Esophagus squamous epithelium (tissue), 4 donors: ENCODE data around the gene AK2.

Source experiments
- POLR2A ChIP-seq, 4 donors: fragments of 450-650 bp; IDR thresholded peaks; one replicate each; pipeline ENCODE4 v1.6.1; 2017; ENCODE audit warnings: antibody characterized with exemption in 4 of 4, mild to moderate bottlenecking in 4 of 4, moderate library complexity in 3 of 4
- TF ChIP-seq, protein P1 (sequence below), 6 experiments: fragments of 450-650 bp in 4 of 6; fragments of 200-600 bp in 2 of 6; sonication (generic) in 2 of 6; IDR thresholded peaks; one replicate each; pipeline ENCODE4 v1.5.1; 2016 to 2019; ENCODE audit warnings: antibody characterized with exemption in 6 of 6, mild to moderate bottlenecking in 4 of 6, moderate library complexity in 4 of 6

DNA sequence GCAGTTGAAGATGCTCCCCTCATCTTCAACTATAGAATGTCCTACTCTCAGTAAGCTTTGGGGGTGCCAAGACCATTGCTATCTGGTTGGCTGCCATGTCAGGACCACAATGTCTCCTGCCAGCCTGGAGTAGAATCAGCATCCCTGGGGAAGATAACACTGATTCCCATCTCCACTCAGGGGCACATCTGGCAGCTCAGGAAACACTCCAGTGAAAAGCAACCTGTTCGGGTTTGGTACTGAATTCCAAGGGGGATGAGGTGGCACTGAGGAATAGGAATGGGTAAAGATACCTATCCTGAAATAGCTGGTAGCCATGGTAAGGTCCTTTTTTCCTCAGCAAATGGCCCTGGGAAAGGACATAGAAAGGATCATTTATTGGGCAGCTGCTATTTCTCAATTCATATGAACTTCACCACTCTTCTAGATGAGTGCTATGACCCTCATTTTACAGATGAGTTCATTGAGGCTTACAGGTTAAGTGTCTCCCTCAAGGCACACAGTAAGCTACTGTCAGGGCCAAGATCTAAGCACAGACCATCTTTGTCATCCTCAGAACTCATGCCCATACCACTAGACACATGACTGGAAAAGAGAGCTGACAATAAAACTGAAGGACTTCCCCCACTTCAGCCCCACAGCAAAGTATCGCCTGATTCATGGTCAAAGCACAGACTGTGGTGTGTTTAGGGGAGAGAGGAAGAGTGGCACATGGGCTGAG lies 31.4 kb downstream of the AK2 start:
- no peak for TF ChIP-seq POLR2A (IDR thresholded peaks at IDR 0.05)
- TF ChIP-seq, protein P1, sequence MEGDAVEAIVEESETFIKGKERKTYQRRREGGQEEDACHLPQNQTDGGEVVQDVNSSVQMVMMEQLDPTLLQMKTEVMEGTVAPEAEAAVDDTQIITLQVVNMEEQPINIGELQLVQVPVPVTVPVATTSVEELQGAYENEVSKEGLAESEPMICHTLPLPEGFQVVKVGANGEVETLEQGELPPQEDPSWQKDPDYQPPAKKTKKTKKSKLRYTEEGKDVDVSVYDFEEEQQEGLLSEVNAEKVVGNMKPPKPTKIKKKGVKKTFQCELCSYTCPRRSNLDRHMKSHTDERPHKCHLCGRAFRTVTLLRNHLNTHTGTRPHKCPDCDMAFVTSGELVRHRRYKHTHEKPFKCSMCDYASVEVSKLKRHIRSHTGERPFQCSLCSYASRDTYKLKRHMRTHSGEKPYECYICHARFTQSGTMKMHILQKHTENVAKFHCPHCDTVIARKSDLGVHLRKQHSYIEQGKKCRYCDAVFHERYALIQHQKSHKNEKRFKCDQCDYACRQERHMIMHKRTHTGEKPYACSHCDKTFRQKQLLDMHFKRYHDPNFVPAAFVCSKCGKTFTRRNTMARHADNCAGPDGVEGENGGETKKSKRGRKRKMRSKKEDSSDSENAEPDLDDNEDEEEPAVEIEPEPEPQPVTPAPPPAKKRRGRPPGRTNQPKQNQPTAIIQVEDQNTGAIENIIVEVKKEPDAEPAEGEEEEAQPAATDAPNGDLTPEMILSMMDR (IDR thresholded peaks at IDR 0.05) = no peak
